ENCODE data around the gene AKIP1.
A peak's percentile ranks its signal among the peaks of the same experiment; 100 is the strongest.
"Not testable (repeated sequence)": the region's sequence is repeated elsewhere in the genome, so short reads cannot be mapped to it uniquely, and the experiment has no call there.

AKIP1 gene

GRCh38 chr11:8917157-8917825 lies 6.3 kb downstream of the AKIP1 start:
- DNase-seq, result no peak

GRCh38 chr11:8922691-8923090 lies 11.7 kb downstream of the AKIP1 start:
- DNase-seq, result no peak

DNA sequence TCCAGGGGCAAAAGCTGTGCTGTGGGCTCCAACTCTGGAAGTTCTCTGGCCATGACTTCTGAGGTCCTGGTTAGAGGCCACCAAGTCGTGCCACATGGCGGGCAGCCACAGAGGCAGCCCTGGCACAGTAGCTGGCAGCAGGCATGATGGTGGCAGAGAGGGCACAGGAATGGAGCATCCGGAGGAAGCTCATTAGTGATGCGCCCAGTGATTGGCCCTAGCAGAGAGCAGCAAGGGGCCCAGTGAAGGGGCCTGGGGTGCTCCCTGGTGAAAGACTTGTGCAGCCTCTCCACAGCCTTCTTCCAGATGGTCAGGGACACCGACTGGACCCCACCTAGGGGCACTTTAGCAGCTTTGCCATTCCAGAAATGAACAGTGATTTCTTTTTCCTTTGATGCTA lies 14.7 kb downstream of the AKIP1 start:
- no peak for DNase-seq

GRCh38 chr11:8926236-8926635 lies 15.2 kb downstream of the AKIP1 start:
- no peak for DNase-seq

DNA sequence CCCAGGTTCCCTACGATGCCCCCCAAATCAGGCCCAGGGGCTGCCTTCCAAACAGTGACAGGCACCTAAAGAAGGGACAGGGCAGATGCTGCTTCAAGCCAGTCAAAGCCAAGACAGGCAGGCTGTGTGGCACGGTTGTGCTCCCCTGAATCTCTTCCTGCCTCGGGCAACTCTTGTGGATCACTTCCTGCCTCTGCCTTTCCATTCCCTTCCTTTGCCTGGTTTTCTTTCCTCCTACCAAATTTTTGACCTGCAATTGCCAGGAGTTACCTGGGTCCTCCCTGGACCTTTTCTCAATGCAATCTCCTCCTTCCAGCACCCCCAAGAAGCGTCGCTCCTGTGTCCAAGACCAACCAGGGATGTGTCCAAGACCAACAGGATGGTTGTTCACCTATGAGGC lies 16.2 kb downstream of the AKIP1 start:
- no peak for DNase-seq

DNA sequence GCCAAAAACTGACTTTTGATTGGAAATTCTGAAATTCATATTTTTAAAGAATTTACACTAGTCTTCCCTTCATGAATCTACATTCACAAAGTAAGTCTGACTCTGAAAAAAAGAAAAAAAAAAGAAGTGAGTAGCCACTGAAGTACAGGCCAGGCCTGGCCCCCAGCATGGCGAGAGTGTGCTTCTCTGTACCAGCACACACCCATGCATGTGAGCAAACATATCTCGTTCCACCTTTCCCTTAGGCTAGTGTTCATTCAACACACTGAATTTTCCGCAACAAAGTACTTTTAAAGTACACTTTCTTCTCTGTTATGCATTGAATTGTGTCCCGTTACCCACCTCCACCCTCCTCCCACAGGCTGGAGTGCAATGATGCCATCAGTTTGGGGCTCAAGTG lies 17.2 kb downstream of the AKIP1 start:
- no peak for DNase-seq

- DNase-seq, result no peak
These were observed 18.1 kb downstream of the AKIP1 start for GRCh38 chr11:8928981-8929615.

- no peak for DNase-seq
These were observed 19.6 kb downstream of the AKIP1 start for GRCh38 chr11:8930456-8931175.

GRCh38 chr11:8932564-8933180 lies 21.7 kb downstream of the AKIP1 start, which contains the start of gene C11orf16:
Gene C11orf16, minus strand, starts transcription at chr11:8932947. Its CDS starts 639 bp downstream, at chr11:8932308.
- no peak for DNase-seq

GRCh38 chr11:8933931-8934330 lies 22.9 kb downstream of the AKIP1 start:
- no peak for DNase-seq

DNA sequence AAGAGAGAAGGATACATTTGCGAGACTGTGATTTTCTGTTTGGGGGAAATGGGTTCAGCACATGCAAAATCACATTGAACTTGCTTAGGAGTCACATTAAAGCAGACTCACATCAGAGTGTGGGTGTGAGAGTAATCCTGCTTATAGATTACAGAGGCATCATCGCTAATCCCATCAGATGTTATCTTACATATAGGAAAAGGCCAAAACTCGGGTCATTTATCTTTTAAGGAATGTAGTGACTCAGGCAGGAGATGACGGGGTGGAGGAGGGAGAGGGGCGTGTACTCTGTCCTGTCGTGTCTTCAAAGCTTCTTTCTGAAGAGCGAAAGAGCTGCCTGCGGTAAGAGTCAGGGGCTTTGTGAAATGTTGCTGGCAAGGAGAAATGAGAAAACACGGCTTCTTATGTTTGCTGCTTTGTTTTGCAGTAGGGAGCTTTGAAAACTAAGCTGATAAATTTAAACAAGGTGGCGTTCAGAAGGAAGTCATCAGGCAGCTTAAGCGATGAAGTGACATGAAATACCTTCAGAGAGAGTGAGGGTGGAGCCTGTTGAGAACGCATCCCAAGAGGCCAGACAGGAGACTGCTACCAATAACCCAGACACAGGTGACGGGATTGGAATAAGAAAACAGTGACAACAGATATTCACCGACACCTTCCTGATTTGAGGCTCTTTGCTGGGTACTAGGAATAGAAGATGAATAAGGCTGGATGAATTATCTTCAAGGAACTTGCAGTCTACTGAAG lies 23.9 kb downstream of the AKIP1 start:
- DNase-seq, result no peak

DNA sequence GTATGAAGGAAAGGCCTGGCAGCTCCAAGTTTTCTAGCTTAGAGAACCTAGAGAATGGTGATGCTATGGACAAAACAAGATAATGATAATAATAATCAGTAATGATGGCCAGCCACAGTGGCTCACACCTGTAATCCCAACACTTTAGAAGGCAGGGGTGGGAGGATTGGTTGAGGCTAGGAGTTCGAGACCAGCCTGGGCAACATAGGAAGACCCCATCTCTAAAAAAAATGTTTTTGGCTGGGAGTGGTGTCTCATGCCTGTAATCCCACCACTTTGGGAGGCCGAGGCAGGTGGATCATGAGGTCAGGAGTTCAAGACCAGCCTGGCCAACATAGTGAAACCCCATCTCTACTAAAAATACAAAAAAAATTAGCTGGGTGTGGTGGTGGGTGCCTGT lies 24.8 kb downstream of the AKIP1 start:
- not testable (repeated sequence) for DNase-seq

DNA sequence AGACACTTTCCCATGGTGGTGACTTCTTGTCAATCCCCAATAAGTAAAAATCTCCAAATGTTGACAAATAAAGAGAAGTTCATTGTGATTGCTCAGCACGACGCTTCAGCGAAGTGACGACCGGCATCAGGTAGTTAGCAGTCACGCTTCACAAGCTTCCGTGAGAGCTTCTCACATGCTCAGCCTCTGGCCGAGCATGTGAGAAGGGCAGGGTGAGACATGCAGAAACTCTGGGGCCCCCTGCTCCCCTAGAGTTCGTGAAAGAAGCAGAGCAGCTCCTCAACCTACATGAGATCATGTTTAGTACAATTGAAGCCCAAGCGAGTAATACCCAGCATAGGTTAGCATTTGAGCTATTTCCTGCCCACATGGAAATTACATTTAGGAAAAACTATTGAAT lies 26.2 kb downstream of the AKIP1 start:
- no peak for DNase-seq

- no peak for DNase-seq
These were observed 26.7 kb downstream of the AKIP1 start for GRCh38 chr11:8937659-8938058.

- no peak for DNase-seq
These were observed 30.5 kb downstream of the AKIP1 start for GRCh38 chr11:8941341-8942103.

GRCh38 chr11:8942518-8943066 lies 31.6 kb downstream of the AKIP1 start, which contains the start of gene ASCL3:
Gene ASCL3, minus strand, starts transcription at chr11:8943016. Its CDS starts 4,855 bp downstream, at chr11:8938161.
- DNase-seq, result no peak

DNA sequence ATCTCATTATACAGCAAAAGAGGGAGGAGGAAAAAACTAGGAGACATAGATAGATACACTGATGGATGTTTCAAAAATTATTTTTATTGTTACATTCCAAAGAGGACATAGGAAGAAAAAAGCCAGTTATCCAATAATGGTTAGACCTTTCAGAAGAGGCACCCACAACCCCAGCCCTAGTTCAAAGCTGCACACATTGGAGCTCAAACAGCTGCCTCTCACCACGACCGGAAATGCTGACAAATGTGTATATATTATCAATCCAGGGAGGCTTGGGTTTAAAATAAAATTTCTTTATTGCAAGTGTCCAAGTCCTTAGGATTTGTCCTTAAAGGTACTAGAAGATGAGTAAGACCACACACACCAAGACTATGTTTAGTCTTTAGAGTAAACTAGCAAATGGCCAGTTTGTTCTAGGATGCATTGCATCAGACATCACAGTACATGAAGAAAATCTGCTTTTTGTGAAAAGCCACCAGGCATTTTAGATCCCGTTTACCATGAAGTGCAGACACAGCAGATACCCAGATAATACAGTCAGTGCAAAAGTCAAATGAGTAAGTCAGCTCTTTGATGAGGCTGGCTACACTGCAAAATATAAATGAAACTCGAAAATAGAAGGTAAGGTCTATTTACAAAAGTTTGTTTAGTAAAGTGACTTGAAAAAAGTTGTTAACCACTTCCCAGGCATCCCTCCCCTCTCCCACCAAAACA lies 36.4 kb downstream of the AKIP1 start:
- DNase-seq, result no peak

GRCh38 chr11:8948886-8949285 lies 37.9 kb downstream of the AKIP1 start:
- no peak for DNase-seq

DNA sequence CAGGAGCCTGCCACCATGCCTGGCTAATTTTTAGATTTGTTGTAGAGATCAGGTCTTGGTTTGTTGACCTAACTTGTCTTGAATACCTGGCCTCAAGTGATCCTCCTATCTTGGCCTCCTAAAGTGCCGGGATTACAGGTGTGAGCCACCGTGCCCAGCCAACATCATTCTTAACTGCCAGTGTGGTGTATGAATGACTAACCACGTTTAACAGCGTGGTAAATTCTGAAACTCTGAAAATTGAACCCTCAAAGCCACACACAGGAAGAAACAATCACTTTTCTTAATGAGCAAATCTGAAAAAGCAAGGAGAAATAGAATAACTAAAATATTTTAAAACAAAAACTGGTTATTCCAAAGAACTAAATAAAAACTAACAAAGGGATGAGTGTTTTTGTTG lies 45.9 kb downstream of the AKIP1 start:
- no peak for DNase-seq

DNA sequence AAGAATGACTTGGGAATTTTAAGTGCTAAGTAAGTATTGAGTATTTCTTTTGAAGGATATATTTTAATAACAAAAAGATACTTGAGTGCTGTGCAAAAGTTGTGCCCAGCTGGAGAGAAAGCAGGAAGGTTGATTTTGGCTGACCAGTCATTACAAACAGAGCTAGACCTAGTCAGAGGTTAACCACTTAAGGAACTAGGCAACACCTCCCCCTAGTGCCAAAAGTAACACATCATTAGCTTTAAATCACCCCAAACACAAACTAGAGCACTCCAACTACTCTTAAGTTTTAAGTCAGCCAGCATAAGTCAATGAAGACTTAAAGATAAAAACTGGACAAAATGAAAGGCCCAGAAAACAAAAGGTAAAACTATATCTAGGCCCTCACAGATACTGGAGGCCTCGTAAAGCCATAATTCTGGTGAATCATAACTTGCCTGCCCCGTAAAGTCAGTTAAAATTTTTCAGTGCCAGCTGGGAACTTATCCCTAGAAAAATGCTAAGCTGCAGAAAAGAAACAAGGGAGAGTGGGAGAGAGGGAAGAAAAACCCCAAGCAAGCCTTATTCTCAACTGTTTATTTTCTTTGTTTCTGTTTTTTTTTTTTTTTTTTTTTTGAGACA lies 48.7 kb downstream of the AKIP1 start:
- DNase-seq, result peak; percentile 7

DNA sequence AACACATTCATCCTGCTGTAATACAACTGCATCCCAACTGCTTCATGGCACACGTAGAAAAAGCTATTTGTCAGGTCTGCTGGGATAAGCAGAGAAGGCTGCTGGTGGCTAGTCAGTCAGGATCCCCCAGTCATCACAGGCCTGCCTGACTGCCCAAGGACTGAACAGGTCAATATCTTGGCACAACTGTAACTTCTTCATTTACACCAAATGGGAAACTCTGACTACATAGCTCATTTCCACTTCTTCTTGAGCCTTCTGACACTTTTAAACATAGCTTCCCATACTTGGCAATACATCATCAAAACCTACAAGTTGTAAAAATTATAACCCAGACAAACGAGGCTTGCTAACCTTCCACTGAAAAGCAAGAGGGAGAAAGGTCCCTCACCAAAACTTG lies 50.4 kb downstream of the AKIP1 start:
- DNase-seq, result no peak

Data from NCI-H774 (cell line).